Measurements from ENCODE around the gene SF3B1.
A peak's percentile ranks its signal among the peaks of the same experiment; 100 is the strongest.
"Not testable (repeated sequence)": the region's sequence is repeated elsewhere in the genome, so short reads cannot be mapped to it uniquely, and the experiment has no call there.

Gene SF3B1, protein sequence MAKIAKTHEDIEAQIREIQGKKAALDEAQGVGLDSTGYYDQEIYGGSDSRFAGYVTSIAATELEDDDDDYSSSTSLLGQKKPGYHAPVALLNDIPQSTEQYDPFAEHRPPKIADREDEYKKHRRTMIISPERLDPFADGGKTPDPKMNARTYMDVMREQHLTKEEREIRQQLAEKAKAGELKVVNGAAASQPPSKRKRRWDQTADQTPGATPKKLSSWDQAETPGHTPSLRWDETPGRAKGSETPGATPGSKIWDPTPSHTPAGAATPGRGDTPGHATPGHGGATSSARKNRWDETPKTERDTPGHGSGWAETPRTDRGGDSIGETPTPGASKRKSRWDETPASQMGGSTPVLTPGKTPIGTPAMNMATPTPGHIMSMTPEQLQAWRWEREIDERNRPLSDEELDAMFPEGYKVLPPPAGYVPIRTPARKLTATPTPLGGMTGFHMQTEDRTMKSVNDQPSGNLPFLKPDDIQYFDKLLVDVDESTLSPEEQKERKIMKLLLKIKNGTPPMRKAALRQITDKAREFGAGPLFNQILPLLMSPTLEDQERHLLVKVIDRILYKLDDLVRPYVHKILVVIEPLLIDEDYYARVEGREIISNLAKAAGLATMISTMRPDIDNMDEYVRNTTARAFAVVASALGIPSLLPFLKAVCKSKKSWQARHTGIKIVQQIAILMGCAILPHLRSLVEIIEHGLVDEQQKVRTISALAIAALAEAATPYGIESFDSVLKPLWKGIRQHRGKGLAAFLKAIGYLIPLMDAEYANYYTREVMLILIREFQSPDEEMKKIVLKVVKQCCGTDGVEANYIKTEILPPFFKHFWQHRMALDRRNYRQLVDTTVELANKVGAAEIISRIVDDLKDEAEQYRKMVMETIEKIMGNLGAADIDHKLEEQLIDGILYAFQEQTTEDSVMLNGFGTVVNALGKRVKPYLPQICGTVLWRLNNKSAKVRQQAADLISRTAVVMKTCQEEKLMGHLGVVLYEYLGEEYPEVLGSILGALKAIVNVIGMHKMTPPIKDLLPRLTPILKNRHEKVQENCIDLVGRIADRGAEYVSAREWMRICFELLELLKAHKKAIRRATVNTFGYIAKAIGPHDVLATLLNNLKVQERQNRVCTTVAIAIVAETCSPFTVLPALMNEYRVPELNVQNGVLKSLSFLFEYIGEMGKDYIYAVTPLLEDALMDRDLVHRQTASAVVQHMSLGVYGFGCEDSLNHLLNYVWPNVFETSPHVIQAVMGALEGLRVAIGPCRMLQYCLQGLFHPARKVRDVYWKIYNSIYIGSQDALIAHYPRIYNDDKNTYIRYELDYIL

DNA sequence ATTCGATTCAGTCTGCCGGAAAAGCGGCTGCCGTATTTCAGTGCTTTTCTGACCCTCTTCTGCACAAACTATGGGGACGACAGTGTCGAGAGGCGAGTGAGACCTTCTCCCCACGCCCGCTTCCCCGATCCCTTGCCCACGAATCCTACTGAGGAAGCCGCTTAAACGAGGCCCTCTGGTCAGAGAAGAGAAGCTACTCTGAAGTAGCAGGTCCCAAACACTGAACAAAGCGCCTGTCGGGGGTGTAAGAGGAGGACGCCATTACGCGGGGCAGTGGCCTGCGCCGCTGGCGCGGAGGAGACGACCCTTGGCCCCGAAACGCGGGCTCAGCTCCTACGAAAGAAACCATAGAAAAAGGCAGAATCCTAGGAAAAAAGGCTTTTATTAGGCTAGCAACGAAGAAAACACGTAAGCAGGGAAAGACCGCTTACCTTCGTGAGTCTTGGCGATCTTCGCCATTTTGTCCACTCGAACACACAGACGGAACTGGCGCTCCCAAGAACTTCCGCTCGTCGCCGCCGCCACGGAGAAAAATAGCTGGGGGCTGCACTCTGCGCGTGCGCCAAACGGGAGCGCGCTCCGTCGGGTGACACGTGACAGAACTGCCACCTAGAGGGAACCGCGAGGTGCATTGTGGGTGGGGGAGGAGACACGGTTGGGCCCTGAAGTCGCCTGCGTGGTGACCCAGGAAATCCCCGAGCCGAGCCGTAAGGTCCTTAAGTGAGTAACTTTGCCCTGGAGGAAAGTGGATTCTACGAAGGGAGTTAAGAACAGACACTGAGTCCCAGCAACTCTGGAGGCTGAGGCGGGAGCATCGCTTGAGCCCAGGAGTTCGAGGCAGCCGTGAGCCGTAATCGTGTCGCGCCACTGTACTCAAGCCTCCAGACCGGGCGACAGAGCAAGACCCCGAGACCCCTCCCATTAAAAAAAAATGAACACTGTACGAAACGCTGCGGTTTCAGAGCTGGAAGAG is at the start of gene SF3B1:
Gene SF3B1 (minus strand): TSS at position 488 of the 973 bp plus-strand sequence. CDS start 29 bp downstream, at position 459.
- DNase-seq: peak; percentile 99

DNA sequence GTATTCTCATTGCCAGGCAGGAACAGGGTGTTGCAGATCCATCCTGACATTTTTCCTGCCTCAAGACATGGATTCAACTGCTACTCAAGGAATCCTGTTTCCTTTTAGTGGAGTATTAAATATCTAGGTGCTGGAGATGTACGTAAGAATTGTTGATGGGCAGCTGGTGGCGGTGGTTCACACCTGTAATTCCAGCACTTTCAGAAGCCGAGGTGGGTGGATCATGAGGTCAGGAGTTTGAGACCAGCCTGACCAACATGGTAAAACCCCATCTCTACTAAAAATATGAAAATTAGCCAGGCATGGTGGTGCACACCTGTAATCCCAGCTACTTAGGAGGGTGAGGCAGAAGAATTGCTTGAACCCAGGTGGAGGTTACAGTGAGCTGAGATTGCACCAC is 49.4 kb upstream of the SF3B1 start:
- DNase-seq: not testable (repeated sequence)

DNA sequence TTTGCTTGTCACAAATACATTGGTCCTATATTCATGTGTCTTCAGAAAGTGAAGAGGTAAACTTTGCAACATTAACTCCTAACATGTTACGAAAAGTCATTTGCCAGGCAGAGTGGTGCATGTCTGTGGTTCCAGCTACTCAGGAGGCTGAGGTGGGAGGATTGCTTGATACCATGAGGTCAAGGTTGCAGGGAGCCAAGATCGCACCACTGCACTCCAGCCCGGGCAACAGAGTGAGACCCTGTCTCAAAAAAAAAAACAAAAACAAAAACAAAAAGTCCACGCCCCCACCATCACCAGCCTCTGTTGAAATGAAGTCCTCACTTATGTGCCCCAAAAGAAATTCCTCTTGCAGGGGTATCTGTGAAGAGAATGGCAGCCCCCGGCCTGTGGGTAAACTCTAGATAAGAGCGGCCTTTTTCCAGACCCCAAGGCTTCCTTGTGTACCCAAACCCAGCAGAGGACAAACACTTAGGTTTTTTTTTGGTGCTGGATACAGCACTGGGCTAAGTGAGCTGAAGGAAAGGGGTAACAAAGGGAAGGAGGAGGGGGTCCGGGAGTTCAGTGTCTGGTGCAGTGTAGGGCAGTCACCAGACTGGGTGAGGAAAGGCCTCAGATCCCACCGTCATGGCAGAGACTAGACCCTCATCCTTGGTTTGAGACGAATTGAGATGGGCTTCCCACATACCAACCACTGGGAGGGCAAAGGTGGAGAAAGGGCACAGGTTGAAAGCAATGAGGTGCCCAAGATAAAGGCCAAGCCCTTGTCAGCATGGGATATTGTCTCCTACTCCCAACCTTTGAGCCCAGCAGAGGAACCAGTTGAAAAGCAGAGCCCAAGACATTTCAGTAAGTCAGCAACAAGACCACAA is 45.6 kb upstream of the SF3B1 start:
- DNase-seq: no peak

- no peak for DNase-seq
These were observed 43.0 kb upstream of the SF3B1 start for GRCh38 chr2:197477797-197478196.

GRCh38 chr2:197472166-197472565 is 37.3 kb upstream of the SF3B1 start:
- no peak for DNase-seq

DNA sequence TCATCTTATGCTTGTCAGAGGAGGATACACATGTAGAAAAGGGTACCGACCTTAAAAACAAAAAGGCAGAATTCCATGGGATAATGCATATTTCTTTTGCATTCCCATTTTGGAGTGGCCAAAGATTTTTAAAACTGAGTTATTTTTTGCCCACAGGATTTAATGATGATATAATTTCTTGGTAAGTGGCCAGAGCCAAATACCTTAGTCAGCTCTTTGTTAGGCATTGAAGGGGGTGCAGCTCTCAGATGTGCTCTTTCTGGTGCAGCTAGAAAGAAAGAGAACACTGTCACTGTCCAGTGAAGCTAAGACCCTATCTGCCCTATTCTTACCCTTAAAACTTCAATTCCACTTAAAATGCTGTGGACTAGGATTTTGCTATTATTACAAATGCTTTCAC is 29.3 kb upstream of the SF3B1 start:
- no peak for DNase-seq

DNA sequence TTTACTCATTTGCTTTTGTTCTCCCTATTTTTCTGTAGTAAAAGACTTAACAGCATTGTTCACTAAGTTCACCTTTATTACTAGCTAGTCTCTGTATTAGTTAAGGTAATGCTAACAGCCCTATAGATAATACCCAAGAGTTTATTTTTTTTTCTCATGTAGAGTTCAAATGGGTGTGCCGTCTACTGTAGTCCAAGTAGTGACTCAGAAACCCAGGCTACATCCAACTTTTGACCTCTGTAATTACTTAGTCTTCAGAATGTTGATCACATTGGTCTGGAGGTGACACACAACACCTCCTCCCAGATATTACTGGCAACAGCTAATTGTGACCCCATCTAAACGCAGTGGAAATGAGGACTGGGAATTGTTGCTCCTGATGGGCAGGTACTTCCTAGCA is 26.2 kb upstream of the SF3B1 start:
- DNase-seq: no peak

GRCh38 chr2:197460649-197461048 is 25.8 kb upstream of the SF3B1 start:
- DNase-seq: no peak

GRCh38 chr2:197455428-197455827 is 20.6 kb upstream of the SF3B1 start:
- DNase-seq: no peak

DNA sequence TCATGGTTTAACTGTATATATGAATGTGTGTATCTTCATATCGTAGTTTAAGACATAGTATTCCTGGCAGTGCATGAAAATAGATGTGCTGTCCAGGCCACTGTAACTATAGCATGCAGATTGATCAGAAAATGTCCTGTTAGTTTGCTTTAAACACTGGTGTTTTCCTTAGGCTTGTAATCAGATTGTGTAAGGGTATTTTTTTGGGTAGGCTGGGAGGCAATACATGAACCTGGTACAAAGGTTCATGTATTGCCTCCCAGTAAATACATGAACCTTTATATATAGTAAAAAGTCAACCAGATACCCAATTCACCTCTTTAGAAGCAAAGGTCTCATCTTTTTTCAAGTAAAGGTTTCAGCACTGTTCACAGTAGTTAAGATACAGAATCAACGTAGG is 20.1 kb upstream of the SF3B1 start:
- DNase-seq: no peak

DNA sequence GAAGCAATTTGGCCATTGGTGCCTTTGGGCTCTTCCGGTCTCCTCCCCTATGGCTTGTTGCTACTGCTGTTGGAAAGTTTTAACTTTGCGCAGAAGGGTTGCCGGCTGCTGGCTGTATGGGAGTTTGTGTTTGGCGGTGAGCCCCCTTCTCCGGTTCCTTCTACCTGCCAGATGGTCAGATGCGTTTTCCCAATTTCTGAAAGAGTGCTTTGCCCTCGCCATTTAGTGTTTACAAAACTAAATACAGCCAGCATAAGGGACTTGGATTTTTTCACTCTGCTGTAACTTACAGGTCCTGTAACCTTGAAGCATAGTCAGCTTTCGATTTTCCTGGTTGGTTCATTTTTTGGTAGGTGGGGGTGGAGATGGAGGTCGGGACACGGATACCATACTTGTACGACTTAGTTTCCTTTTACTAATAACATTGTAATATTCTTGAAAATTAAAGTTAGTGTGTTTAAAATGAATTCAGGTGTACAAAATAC is 19.1 kb upstream of the SF3B1 start:
- peak; percentile 92 for DNase-seq

GRCh38 chr2:197453123-197453913 is 18.5 kb upstream of the SF3B1 start, which contains the start of gene COQ10B:
Gene COQ10B, plus strand, starts transcription at chr2:197453552. Its CDS starts 9 bp downstream, at chr2:197453561.
- peak; percentile 100 for DNase-seq

GRCh38 chr2:197452754-197453122 is 17.9 kb upstream of the SF3B1 start:
- DNase-seq: no peak

DNA sequence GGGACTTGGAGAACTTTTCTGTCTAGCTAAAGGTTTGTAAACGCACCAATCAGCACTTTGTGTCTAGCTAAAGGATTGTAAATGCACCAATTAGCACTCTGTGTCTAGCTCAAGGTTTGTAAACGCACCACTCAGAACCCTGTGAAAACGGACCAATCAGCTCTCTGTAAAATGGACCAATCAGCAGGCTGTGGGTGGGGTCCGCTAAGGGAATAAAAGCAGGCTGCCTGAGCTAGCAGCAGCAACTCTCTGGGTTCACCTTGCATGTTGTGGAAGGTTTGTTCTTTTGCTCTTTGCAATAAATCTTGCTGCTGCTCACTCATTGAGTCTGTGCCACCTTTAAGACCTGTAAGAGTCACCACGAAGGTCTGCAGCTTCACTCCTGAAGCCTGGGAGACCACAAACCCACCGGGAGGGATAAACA is 16.1 kb upstream of the SF3B1 start:
- DNase-seq: not testable (repeated sequence)

GRCh38 chr2:197450465-197450864 is 15.6 kb upstream of the SF3B1 start:
- no peak for DNase-seq

DNA sequence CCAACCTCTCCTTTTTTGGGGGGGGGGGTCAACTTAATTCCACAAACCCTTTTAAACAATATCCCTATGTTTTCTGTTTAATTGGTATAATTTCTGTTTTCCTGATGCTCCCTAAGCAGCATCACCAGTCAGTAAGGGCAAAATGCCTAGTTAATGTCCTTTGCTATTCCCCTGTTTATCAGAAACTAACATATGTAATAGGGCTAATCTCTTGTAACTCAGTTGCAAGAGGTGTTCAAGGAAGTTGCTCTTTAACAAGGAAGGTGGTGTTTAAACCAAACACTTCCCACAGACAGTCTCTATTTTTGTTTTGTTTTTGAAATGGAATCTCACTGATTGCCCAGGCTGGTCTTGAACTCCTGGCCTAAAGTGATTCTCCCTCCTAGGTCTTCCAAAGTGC is 12.0 kb upstream of the SF3B1 start:
- DNase-seq: no peak

- no peak for DNase-seq
These were observed 10.9 kb upstream of the SF3B1 start for GRCh38 chr2:197445746-197446145.

DNA sequence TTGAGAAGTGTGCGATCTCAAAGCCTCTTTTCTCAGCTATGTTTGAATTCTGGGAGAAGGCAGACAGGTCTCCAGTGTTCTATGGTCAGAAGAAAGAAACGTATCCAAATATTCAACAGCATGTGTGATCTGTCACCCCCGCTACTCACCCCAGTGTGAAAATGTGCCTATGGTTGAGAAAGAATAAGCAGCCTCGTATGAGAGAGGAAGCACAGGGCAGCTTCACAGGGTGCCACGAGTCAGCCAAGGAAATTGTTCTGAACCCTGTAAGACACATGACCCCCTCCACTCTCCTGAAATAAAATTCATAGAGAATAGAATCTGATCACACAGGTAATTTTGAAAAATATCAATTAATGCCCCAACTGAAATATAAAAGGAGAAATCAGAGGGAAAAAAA is 8.0 kb upstream of the SF3B1 start:
- no peak for DNase-seq

GRCh38 chr2:197437380-197437779 is 2.6 kb upstream of the SF3B1 start:
- DNase-seq: no peak
